ENCODE measurements around the gene ARVCF. TPM values are rescaled to one million over a fixed set of nuclear protein-coding genes. Genes with fewer than 3 reads are reported as not detected.

Gene ARVCF
- total and polyA plus RNA-seq, 2 of the 8 experiments (the other 6 are each of a cell fraction or from before 2014, with no cell fraction given): 31.0 to 43.2 TPM

- DNase-seq (ENCODE audit: low read depth in 1 of 2, low spot score in 2 of 2): peak in 1 of 2 experiments; percentile 45
- ChIA-PET CTCF (ENCODE audit: partially characterized antibody) (interaction anchor here (1.0 to 2.8 kb wide), 4 partner anchors 45 to 68 kb away, joined by 3 to 8 read pairs (median 4); no protein-coding TSS in a partner anchor), POLR2A (ENCODE audit: partially characterized antibody) (interaction anchor here (1.1 to 1.5 kb wide), 6 partner anchors 21 to 108 kb away, joined by 3 to 7 read pairs (median 4); partner anchors contain the start of genes DGCR8 and TRMT2A)
- H3K79me2 ChIP-seq (ENCODE audit: control insufficient read depth in 1 of 2, insufficient read depth in 2 of 2, low read length in 2 of 2): no peaks in the 10 kb centered on the region
- H3K4ac ChIP-seq (replicated peaks; ENCODE audit: insufficient read length, low read depth, low read length): no peak overlapping the region
- peaks cover 5 to 20% of the 10 kb centered on the region in 2 experiments for H4K20me1 ChIP-seq (replicated peaks in 1 of 2; ENCODE audit: control insufficient read depth in 1 of 2, insufficient read depth in 2 of 2, low read length in 2 of 2)
- 74% methylated on average over 9 of the region's 9 CpGs; no CpG with 5 or more reads in 1 of the 2 experiments for WGBS, 2 experiments (ENCODE audit: extremely low coverage in 1 of 2, insufficient coverage in 1 of 2, insufficient read length in 1 of 2, insufficient replicate concordance in 2 of 2, low coverage in 1 of 2, low lambda C conversion rate in 2 of 2, missing lambda C conversion rate in 1 of 2)
- FAIRE-seq: no peak
- no peak overlapping the region for H3K9ac ChIP-seq (replicated peaks in 1 of 4; ENCODE audit: extremely low read depth in 1 of 4, low read depth in 3 of 4, low read length in 3 of 4)
- no peak overlapping the region for H2AK5ac ChIP-seq (ENCODE audit: low read depth, low read length)
- peaks cover 11% of the 10 kb centered on the region for H3K23me2 ChIP-seq (ENCODE audit: low read depth, low read length)
- no peak overlapping the region for H2BK20ac ChIP-seq (ENCODE audit: low read length)
- no peak overlapping the region for H4K91ac ChIP-seq (replicated peaks; ENCODE audit: insufficient read length, low read length)
- H3K14ac ChIP-seq (ENCODE audit: insufficient read length): no peak overlapping the region
- H2BK12ac ChIP-seq (ENCODE audit: low read depth, low read length): no peak overlapping the region
- H4K5ac ChIP-seq (ENCODE audit: insufficient read length, low read depth, low read length): no peak overlapping the region
- peaks cover 18 to 45% (median 37%) of the 10 kb centered on the region in 4 experiments for H3K27me3 ChIP-seq (replicated peaks in 1 of 4; ENCODE audit: control insufficient read depth in 3 of 4, extremely low read depth in 1 of 4, insufficient read depth in 3 of 4, low read length in 3 of 4)
- no peak overlapping the region for H3K56ac ChIP-seq (replicated peaks; ENCODE audit: insufficient read length, low read depth, low read length)
- H3K27ac ChIP-seq (ENCODE audit: low read depth, low read length): no peak overlapping the region
- H3K4me3 ChIP-seq (ENCODE audit: extremely low read depth in 1 of 4, insufficient read depth in 2 of 4, low read depth in 3 of 4, low read length in 4 of 4): peak overlapping the region; percentile 57 to 74 (median 64); a peak in 5 of 8 replicates
- H3K4me2 ChIP-seq (ENCODE audit: insufficient read depth in 1 of 2, low read depth in 2 of 2, low read length in 2 of 2): peak overlapping the region; percentile 73 to 77
- 0 out of 2 replicates have a peak overlapping the region, but pooled peaks have one; percentile 24 for H2BK5ac ChIP-seq (ENCODE audit: low read depth, low read length)
- H2BK120ac ChIP-seq (replicated peaks; ENCODE audit: low read depth, low read length): no peak overlapping the region
- H4K8ac ChIP-seq (ENCODE audit: extremely low read depth, insufficient read depth, low read length): no peak overlapping the region
- no peaks in the 10 kb centered on the region for H3K36me3 ChIP-seq (ENCODE audit: control insufficient read depth in 2 of 4, insufficient read depth in 4 of 4, low read length in 3 of 4)
- no peaks in the 10 kb centered on the region for H3K9me3 ChIP-seq (ENCODE audit: insufficient read depth in 2 of 2, low read depth in 1 of 2, low read length in 1 of 2)
- no peak overlapping the region for H2BK15ac ChIP-seq (ENCODE audit: low read length)
- no peak overlapping the region for H2AFZ ChIP-seq (ENCODE audit: low read length)
- H3K18ac ChIP-seq (ENCODE audit: extremely low read depth, low read length): no peak overlapping the region
- H3K23ac ChIP-seq (ENCODE audit: insufficient read length): no peak overlapping the region
- peaks cover 0 to 18% (median 10%) of the 10 kb centered on the region in 4 experiments; a peak in 6 of 7 replicates for H3K4me1 ChIP-seq (replicated peaks in 1 of 4; ENCODE audit: control insufficient read depth in 3 of 4, insufficient read depth in 4 of 4, low read length in 3 of 4)
- peaks cover 7% of the 10 kb centered on the region; the same call in 1 of the 2 replicates for H3K79me1 ChIP-seq (ENCODE audit: low read depth, low read length)
- TF ChIP-seq KDM1A (IDR thresholded peaks at IDR 0.05; ENCODE audit: borderline replicate concordance, low read length) (no peak), CBX5 (IDR thresholded peaks at IDR 0.05; ENCODE audit: low read depth, low read length) (no peak), ZNF274 (IDR thresholded peaks at IDR 0.05; ENCODE audit: borderline replicate concordance, extremely low read depth, low read length) (no peak), SIX5 (IDR thresholded peaks at IDR 0.05; ENCODE audit: low read depth, low read length) (no peak)
Measured at GRCh38 chr22:20017622-20017958, 967 bp upstream of the ARVCF start.
